ENCODE data around the gene MTHFSD. TPM values are rescaled to one million over a fixed set of nuclear protein-coding genes. Genes with fewer than 3 reads are reported as not detected.

The MTHFSD gene
- total and polyA plus RNA-seq, 11 donors: 3.9 to 17.0 (median 11.4) TPM

GRCh38 chr16:86584726-86585721 lies 30.0 kb upstream of the MTHFSD start:
- ATAC-seq (no peak), DNase-seq (no peak)
- no peak for TF ChIP-seq POLR2A (IDR thresholded peaks at IDR 0.05)
- no peak for TF ChIP-seq CTCF (IDR thresholded peaks at IDR 0.05)
- 79 to 85% (median 81%) methylated on average over 12 of the region's 12 CpGs for WGBS, 4 donors
- Histone ChIP-seq H3K4me3 (no peak overlapping the region), H3K27me3 (peaks cover 0 to 30% (median 7%) of the 10 kb centered on the region in 9 donors), H3K27ac (peak overlapping the region in 5 of 12 donors; percentile 29 to 85 (median 67)), H3K36me3 (no peaks in the 10 kb centered on the region), H3K4me1 (peaks cover 0 to 23% (median 0%) of the 10 kb centered on the region in 12 donors), H3K9me3 (no peaks in the 10 kb centered on the region)
- intact Hi-C loops (cut with DNase I): no loop called here

DNA sequence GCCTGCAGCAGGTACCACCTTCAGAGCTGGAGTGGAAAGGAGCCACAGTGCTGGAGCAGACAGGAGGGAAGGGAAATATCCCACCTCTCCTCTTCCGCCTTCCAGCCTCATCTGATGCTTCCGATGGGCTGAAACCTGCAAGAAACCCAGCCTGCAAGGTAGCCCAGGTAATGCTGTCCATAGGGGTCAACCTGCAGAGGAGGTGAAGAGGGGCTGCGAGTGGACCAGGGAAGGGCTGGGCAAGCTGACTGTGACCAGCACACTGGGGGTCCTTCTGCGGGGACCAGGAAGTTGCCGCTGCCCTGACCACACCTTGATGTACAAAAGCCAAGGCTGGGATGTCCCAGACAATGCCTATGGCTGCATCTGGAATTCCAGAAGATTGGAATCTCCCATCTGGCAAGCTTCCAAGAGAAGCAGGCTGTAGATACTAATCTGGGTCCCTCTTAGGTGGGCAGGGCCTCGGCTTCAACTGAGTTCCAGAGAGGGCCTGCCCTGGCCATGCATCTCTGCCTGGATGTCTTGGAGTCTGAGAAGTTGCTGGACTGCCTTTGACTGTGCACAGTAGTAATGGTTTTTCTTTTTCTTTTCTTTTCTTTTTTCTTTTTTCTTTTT lies 29.1 kb upstream of the MTHFSD start:
- no peaks in the 10 kb centered on the region for H3K9me3 ChIP-seq
- H3K27me3 ChIP-seq: peaks cover 4 to 38% (median 16%) of the 10 kb centered on the region in 9 donors
- H3K4me3 ChIP-seq: no peak overlapping the region
- no peak overlapping the region for H3K27ac ChIP-seq
- H3K4me1 ChIP-seq: peaks cover 0 to 28% (median 0%) of the 10 kb centered on the region in 12 donors
- ATAC-seq (no peak), DNase-seq (no peak)
- 76 to 83% (median 79%) methylated on average over 4 to 6 of the region's 6 CpGs for WGBS, 4 donors
- intact Hi-C loops (cut with DNase I): no loop called here
- no peak for TF ChIP-seq CTCF (IDR thresholded peaks at IDR 0.05)
- H3K36me3 ChIP-seq: no peaks in the 10 kb centered on the region

- WGBS, 4 donors: 45 to 59% (median 55%) methylated on average over 4 of the region's 4 CpGs
- no peak for TF ChIP-seq POLR2A (IDR thresholded peaks at IDR 0.05)
- no peak for TF ChIP-seq CTCF (IDR thresholded peaks at IDR 0.05)
- no peaks in the 10 kb centered on the region for H3K36me3 ChIP-seq
- no peak overlapping the region for H3K4me3 ChIP-seq
- DNase-seq: no peak
- H3K27me3 ChIP-seq: peaks cover 18 to 61% (median 41%) of the 10 kb centered on the region in 9 donors
- intact Hi-C loops (cut with DNase I): no loop called here
- H3K27ac ChIP-seq: peak overlapping the region in 3 of 12 donors; percentile 31 to 86 (median 33)
- H3K9me3 ChIP-seq: no peaks in the 10 kb centered on the region
- no peak for ATAC-seq
- peaks cover 0 to 37% (median 7%) of the 10 kb centered on the region in 12 donors for H3K4me1 ChIP-seq
Measured at GRCh38 chr16:86581458-86581857, 26.4 kb upstream of the MTHFSD start.

DNA sequence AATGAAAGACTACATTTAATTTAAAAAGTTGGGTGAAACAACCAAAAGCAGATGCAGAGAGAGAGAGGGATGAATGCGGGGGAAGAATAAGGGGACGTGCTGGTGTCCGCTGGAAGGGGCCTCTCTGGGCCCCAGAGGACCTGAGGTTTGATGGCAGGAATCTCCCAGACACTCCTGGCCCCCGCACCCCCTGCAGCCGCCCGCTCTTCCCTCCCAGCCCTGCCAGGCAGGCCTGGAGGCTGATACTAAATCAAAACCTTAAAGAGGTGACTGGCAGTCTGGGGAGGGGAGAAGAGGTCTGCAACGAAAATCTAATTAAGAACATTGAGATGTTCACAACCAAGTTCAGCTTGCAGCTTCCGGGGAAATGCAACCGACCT lies 25.7 kb upstream of the MTHFSD start:
- H3K27me3 ChIP-seq: peaks cover 21 to 64% (median 47%) of the 10 kb centered on the region in 9 donors
- H3K4me3 ChIP-seq: peak overlapping the region in 2 of 12 donors; percentile 4 to 62
- H3K27ac ChIP-seq: peak overlapping the region in 5 of 12 donors; percentile 8 to 86 (median 31)

More for the DNA sequence above, 25.7 kb upstream of the MTHFSD start:
- no peak for ATAC-seq
- DNase-seq: no peak
- H3K9me3 ChIP-seq: no peaks in the 10 kb centered on the region
- H3K36me3 ChIP-seq: no peaks in the 10 kb centered on the region
- intact Hi-C loops (cut with DNase I): no loop called here
- H3K4me1 ChIP-seq: peaks cover 0 to 36% (median 8%) of the 10 kb centered on the region in 12 donors
- no peak for TF ChIP-seq POLR2A (IDR thresholded peaks at IDR 0.05)
- 77 to 82% (median 80%) methylated on average over 9 of the region's 9 CpGs for WGBS, 4 donors
